Effector memory CD4-positive, alpha-beta T cell (primary cell): ENCODE results near the gene C18orf54.
"Not testable (repeated sequence)": the region's sequence is repeated elsewhere in the genome, so short reads cannot be mapped to it uniquely, and the experiment has no call there.

Source experiments
- DNase-seq, 3 donors: peaks; one replicate each; pipeline ENCODE4 v3.0.0-alpha.2; 2020
- H3K27ac ChIP-seq: 2 replicates; pipeline ENCODE4 v1.7.0; 2013; ENCODE audit warnings: mild to moderate bottlenecking, low read length, moderate library complexity; ENCODE audit not compliant: insufficient read depth, poor library complexity, severe bottlenecking
- H3K27me3 ChIP-seq: replicated peaks from 2 replicates; pipeline ENCODE4 v1.7.0; 2013; ENCODE audit warnings: mild to moderate bottlenecking, low read length; ENCODE audit not compliant: insufficient read depth, control insufficient read depth, poor library complexity, severe bottlenecking
- H3K36me3 ChIP-seq: 2 replicates; pipeline ENCODE4 v1.7.0; 2013; ENCODE audit warnings: mild to moderate bottlenecking, low read length, moderate library complexity; ENCODE audit not compliant: control insufficient read depth, insufficient read depth
- H3K4me1 ChIP-seq: 2 replicates; pipeline ENCODE4 v1.7.0; 2013; ENCODE audit warnings: low read length, mild to moderate bottlenecking; ENCODE audit not compliant: control insufficient read depth, insufficient read depth, poor library complexity, severe bottlenecking
- H3K4me3 ChIP-seq: 2 replicates; pipeline ENCODE4 v1.7.0; 2013; ENCODE audit warnings: low read length, low read depth, mild to moderate bottlenecking; ENCODE audit not compliant: insufficient read depth, poor library complexity, severe bottlenecking
- H3K9me3 ChIP-seq: 2 replicates; pipeline ENCODE4 v1.7.0; 2013; ENCODE audit warnings: mild to moderate bottlenecking, low read length, moderate library complexity; ENCODE audit not compliant: control insufficient read depth
- total RNA-seq, 3 donors: gene quantifications; one replicate each; lab custom pipeline; 2026; lab: John Stamatoyannopoulos, UW

C18orf54 gene
- total RNA-seq, result 1.4 to 1.9 (median 1.4) reads per million in 3 donors

DNA sequence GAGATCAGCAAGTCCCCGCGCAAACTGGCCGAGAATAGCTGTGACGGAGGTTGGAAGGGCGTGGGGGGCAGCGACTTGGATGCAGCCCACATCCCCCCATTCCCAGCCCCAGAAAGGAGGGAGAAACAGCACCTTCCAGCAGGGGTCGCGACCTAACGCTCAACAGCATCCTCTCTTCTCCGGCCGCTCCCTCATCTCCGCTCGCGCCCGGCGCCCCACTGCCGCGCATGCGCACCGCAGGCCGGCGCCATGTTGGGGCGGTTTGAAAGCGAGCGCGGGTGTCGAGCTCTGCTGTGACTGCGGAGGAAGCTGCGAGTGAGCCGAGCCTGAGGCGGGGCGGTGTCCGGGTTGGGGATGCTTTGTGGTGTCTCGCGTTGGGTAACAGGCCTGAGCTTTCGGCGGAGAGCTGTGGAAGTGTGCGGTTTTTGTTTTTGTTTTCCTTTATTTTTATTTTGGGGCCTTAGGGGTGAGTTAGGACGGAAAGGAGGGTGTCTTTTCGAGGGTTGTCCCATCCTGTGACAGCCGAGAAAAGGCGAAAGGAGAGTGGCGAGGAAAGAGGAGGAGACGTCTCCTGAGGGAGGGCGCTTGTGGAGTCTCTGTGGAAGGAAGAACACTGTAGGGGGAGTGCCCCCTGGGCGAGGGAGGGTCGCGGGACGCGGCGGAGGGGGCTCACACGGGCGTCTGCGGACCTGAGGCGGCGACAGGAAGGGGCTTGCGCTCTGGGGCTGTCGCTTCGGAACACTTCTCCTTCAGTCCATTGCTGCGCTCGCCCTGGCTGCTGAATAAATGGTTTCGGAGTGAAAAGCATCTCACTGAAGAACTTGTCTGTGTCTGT is at the start of gene C18orf54, which contains the start of gene STARD6:
TSS of gene C18orf54 (plus strand) at position 247 of the 835 bp plus-strand sequence. CDS start 2,667 bp downstream, outside the sequence.
TSS of gene STARD6 (minus strand) at position 199 of the 835 bp plus-strand sequence. CDS start 3,285 bp downstream, outside the sequence.
- no peaks in the 10 kb centered on the region for H3K9me3 ChIP-seq
- no peaks in the 10 kb centered on the region for H3K36me3 ChIP-seq
- no peaks in the 10 kb centered on the region for H3K4me1 ChIP-seq
- no peaks in the 10 kb centered on the region for H3K27me3 ChIP-seq
- H3K4me3 ChIP-seq, result peak within 1 kb of the TSS; percentile 89
- DNase-seq, result peak; percentile 83 to 86 (median 85)
- H3K27ac ChIP-seq, result peak within 1 kb of the TSS; percentile 68

- H3K27ac ChIP-seq, H3K27me3 ChIP-seq, H3K4me3 ChIP-seq, DNase-seq, H3K4me1 ChIP-seq, H3K36me3 ChIP-seq, H3K9me3 ChIP-seq: not testable (repeated sequence)
Observed at GRCh38 chr18:54309564-54309963, 48.1 kb upstream of the C18orf54 start.

DNA sequence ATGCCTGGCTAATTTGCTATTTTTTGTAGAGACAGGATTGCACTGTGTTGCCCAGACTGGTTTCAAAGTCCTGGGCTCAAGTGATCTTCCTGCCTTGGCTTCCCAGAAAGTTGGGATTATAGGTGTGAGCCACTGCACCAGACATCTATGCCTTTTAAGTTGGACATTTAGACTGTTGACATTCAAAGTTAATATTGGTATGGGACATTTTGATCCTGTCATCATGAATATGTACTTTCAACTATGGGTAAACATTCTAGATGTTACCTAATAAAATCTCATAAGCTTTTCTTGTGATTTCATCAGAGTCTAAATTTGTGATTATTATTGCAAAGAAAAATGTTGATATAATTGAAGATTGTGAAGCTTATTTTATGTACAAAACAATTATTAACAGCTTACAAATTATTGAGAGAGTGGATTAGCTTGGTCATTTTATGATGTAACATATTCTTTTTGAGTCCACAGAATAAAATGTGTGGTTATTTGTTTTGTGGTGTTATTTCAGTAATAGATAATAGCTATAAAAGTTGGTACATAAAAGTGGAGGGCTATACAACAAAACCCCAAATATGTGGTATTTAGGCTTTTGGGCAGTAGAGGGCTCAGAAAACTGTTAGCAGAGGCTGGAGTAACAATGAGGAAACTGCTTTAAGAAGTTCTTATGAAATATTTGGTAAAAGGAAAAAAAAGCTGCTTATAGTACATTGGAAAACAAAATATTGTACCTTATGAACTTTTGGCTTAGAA is 41.5 kb upstream of the C18orf54 start:
- Histone ChIP-seq H3K4me3 (no peak overlapping the region), H3K4me1 (no peaks in the 10 kb centered on the region), H3K9me3 (no peaks in the 10 kb centered on the region), H3K27me3 (no peaks in the 10 kb centered on the region), H3K27ac (no peak overlapping the region), H3K36me3 (no peaks in the 10 kb centered on the region)
- DNase-seq, result no peak

- no peaks in the 10 kb centered on the region for H3K9me3 ChIP-seq
- no peak overlapping the region for H3K27ac ChIP-seq
Observed at GRCh38 chr18:54323561-54323960, 34.1 kb upstream of the C18orf54 start.

DNA sequence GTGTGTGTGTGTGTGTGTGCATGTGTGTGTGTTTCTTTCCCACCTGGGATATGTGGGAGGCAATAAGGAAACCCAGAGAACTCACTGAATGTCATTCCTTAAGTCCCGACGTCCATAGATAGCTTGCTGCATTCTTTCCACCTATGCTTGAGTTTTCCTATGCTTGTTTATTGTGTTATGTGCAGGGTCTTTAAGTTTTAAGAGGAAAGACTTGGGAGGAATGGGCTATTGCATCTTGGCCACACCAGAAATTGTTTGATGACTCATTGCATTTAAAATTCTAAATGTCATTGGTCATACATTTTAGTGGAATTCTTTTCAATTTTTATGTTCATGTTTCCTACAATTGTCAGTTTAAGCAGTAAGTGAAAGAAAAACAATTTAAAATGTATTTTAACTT is 33.7 kb upstream of the C18orf54 start:
- Histone ChIP-seq H3K27me3 (no peaks in the 10 kb centered on the region), H3K27ac (no peak overlapping the region)
- no peak for DNase-seq

More at GRCh38 chr18:54323561-54323960, 34.1 kb upstream of the C18orf54 start:
- H3K4me3 ChIP-seq, result no peak overlapping the region
- no peak for DNase-seq
- no peaks in the 10 kb centered on the region for H3K36me3 ChIP-seq
- H3K4me1 ChIP-seq, result no peaks in the 10 kb centered on the region
- H3K27me3 ChIP-seq, result no peaks in the 10 kb centered on the region

DNA sequence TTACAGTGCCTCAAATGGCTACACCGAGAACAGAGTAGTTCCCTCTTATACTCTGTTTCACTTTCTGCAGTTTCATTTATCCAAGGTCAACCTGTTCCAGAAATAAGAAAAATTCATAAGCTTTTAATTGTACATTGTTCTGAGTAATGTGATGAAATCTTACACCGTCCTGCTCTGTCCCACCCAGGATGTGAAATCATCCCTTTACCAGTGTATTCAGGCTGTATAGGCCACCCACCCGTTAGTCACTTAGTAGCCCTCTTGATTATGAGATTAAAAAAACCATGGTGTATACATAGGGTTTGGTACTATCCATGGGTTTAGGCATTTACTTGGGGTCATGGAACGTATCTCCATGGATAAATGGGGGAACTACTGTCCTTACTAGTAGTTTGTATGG is 29.9 kb upstream of the C18orf54 start:
- H3K27me3 ChIP-seq, result no peaks in the 10 kb centered on the region
- DNase-seq, result no peak
- no peaks in the 10 kb centered on the region for H3K4me1 ChIP-seq
- H3K4me3 ChIP-seq, result no peak overlapping the region
- H3K9me3 ChIP-seq, result no peaks in the 10 kb centered on the region
- no peaks in the 10 kb centered on the region for H3K36me3 ChIP-seq
- no peak overlapping the region for H3K27ac ChIP-seq

More for the DNA sequence above, 33.7 kb upstream of the C18orf54 start:
- H3K9me3 ChIP-seq, result no peaks in the 10 kb centered on the region
- no peaks in the 10 kb centered on the region for H3K36me3 ChIP-seq
- H3K4me1 ChIP-seq, result no peaks in the 10 kb centered on the region
- H3K4me3 ChIP-seq, result no peak overlapping the region

- no peaks in the 10 kb centered on the region for H3K27me3 ChIP-seq
- H3K27ac ChIP-seq, result no peak overlapping the region
- no peak for DNase-seq
- H3K36me3 ChIP-seq, result no peaks in the 10 kb centered on the region
- H3K9me3 ChIP-seq, result no peaks in the 10 kb centered on the region
- H3K4me3 ChIP-seq, result no peak overlapping the region
- no peaks in the 10 kb centered on the region for H3K4me1 ChIP-seq
Observed at GRCh38 chr18:54329787-54330186, 27.9 kb upstream of the C18orf54 start.

DNA sequence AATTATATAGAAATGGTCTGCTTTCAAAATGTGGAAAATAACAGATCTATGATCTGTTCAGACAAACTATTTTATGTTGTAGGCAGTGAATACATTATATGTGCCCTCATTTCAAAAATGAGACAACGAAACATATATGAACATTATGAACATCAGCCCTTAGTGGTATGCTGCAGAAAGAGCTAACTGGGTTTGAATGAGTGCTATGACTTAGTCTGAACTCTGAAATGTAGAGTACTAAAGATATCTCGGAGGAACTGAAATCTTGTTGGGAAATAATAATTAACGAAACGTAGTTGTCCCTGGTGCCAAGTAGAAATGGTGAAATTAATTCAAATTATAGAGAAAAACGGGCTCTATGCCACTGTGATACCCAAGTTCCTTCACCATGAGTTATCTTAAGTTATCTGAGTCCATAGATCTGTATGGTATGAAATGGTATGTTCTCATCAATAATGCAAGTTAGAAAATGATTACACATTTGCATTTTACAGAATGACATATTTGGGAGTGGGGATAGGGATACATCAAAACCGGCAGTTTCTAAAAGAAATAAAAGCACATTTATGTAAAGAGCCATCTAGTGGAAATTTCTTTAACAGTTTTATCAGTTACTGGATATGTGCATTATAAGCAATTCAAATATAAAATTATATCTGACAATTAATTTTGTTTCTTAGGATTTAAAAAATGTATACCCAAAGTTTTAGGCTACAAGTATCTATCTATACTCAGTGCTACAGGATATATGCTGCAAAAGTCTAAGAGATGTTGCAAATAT is 26.7 kb upstream of the C18orf54 start:
- no peak for DNase-seq
- Histone ChIP-seq H3K27ac (no peak overlapping the region), H3K4me3 (no peak overlapping the region), H3K36me3 (no peaks in the 10 kb centered on the region), H3K27me3 (no peaks in the 10 kb centered on the region), H3K4me1 (no peaks in the 10 kb centered on the region), H3K9me3 (no peaks in the 10 kb centered on the region)

GRCh38 chr18:54335638-54336173 is 22.0 kb upstream of the C18orf54 start:
- H3K27ac ChIP-seq, result no peak overlapping the region
- no peaks in the 10 kb centered on the region for H3K27me3 ChIP-seq
- no peaks in the 10 kb centered on the region for H3K9me3 ChIP-seq
- no peaks in the 10 kb centered on the region for H3K4me1 ChIP-seq
- H3K36me3 ChIP-seq, result no peaks in the 10 kb centered on the region
- no peak for DNase-seq
- no peak overlapping the region for H3K4me3 ChIP-seq
